Lung (tissue), 12 donors: ENCODE data around the gene FAM180A. TPM values are rescaled to one million over a fixed set of nuclear protein-coding genes. Genes with fewer than 3 reads are reported as not detected.

ENCODE experiments used
- ATAC-seq: fragments of 200-7000 bp; cut with Tn5 transposase; one replicate; pipeline ENCODE4 v1.9.1; 2020; ENCODE audit warnings: moderate number of reproducible peaks; ENCODE audit not compliant: insufficient read depth, low FRiP score
- DNase-seq, 3 donors: peaks; one replicate each; pipeline ENCODE4 v3.0.0-alpha.2; 2013 to 2017
- H3K27ac ChIP-seq, 2 donors: one replicate each; pipeline ENCODE4 v1.5.1; 2013; ENCODE audit warnings: mild to moderate bottlenecking in 2 of 2, moderate library complexity in 2 of 2, control low read depth in 1 of 2, inconsistent platforms in 1 of 2, low read depth in 1 of 2, low read length in 1 of 2
- H3K27me3 ChIP-seq, 3 donors: one replicate each; pipeline ENCODE4 v1.5.1; 2013; ENCODE audit warnings: low read length in 2 of 3; ENCODE audit not compliant: control insufficient read depth in 3 of 3, insufficient read depth in 3 of 3
- H3K36me3 ChIP-seq, 4 donors: one replicate each; pipeline ENCODE4 v1.5.1; 2013; ENCODE audit warnings: low read length in 4 of 4, mild to moderate bottlenecking in 1 of 4, moderate library complexity in 1 of 4; ENCODE audit not compliant: control insufficient read depth in 4 of 4, insufficient read depth in 4 of 4
- H3K4me1 ChIP-seq, 5 donors: one replicate each; pipeline ENCODE4 v1.5.1; 2013; ENCODE audit warnings: low read length in 5 of 5, mild to moderate bottlenecking in 2 of 5, moderate library complexity in 1 of 5; ENCODE audit not compliant: control insufficient read depth in 5 of 5, insufficient read depth in 5 of 5
- H3K4me3 ChIP-seq: one replicate; pipeline ENCODE4 v1.5.1; 2013; ENCODE audit warnings: mild to moderate bottlenecking, control low read depth, moderate library complexity
- H3K9ac ChIP-seq, 2 donors: one replicate each; pipeline ENCODE4 v1.5.1; 2013; ENCODE audit warnings: low read length in 2 of 2, control low read depth in 1 of 2; ENCODE audit not compliant: insufficient read depth in 1 of 2
- H3K9me3 ChIP-seq, 4 donors: one replicate each; pipeline ENCODE4 v1.5.1; 2013; ENCODE audit warnings: low read length in 3 of 4, mild to moderate bottlenecking in 1 of 4, moderate library complexity in 1 of 4; ENCODE audit not compliant: control insufficient read depth in 4 of 4, insufficient read depth in 3 of 4
- CTCF ChIP-seq: IDR thresholded peaks from 2 replicates; pipeline ENCODE4 v1.5.1; 2012; ENCODE audit warnings: mild to moderate bottlenecking; ENCODE audit errors: control extremely low read depth, extremely low read depth
- WGBS, 2 donors: extraction: QIAGEN DNeasy Blood & Tissue Kit; methylation state at CpG; one replicate each; pipeline ENCODE4 v1.1.7; 2013; 5-methylcytosine and 5-hydroxymethylcytosine counted together
- polyA plus RNA-seq, 2 donors: library from polyadenylated mRNA; stranded (reverse); fragments of 200-250 nt; gene quantifications; one replicate each; pipeline ENCODE4 v1.2.1, GENCODE V29; 2013
- total RNA-seq, 2 donors: library from RNA; depleted of rRNA in 1 of 2; stranded (reverse); fragments of >200 nt in 1 of 2; gene quantifications; one replicate each; pipeline ENCODE4 v1.2.1, GENCODE V29; 2014 to 2021
- donor health status: control.
- donor health status: control.
- donor health status: Bipolar disorder and iron deficiency.
- donor health status: healthy.
- donor health status: DM: yes; HTN: yes; CAD: no.

The FAM180A gene
- total and polyA plus RNA-seq, 4 donors = 0.18 to 2.1 (median 1.3) TPM

GRCh38 chr7:135731131-135731530 lies 17.5 kb downstream of the FAM180A start:
- Histone ChIP-seq H3K27ac (no peak overlapping the region), H3K4me3 (no peak overlapping the region), H3K9me3 (no peaks in the 10 kb centered on the region), H3K36me3 (no peaks in the 10 kb centered on the region), H3K27me3 (no peaks in the 10 kb centered on the region), H3K4me1 (no peaks in the 10 kb centered on the region), H3K9ac (no peak overlapping the region)
- ATAC-seq (no peak), DNase-seq (no peak)
- 91 to 95% methylated on average over 4 of the region's 4 CpGs for WGBS, 2 donors
- TF ChIP-seq CTCF = no peak

GRCh38 chr7:135729230-135729629 lies 19.4 kb downstream of the FAM180A start:
- WGBS, 2 donors = 81 to 85% methylated on average over 5 of the region's 5 CpGs
- Histone ChIP-seq H3K4me3 (no peak overlapping the region), H3K9me3 (no peaks in the 10 kb centered on the region), H3K9ac (no peak overlapping the region), H3K27ac (no peak overlapping the region), H3K36me3 (no peaks in the 10 kb centered on the region), H3K4me1 (peaks cover 0 to 4% (median 0%) of the 10 kb centered on the region in 5 donors), H3K27me3 (no peaks in the 10 kb centered on the region)
- DNase-seq (no peak), ATAC-seq (no peak)
- TF ChIP-seq CTCF = no peak

GRCh38 chr7:135728136-135728669 lies 20.4 kb downstream of the FAM180A start, which contains the start of gene SLC13A4:
Gene SLC13A4, minus strand, starts transcription at chr7:135728186. Its CDS starts 690 bp downstream, at chr7:135727496.
- Histone ChIP-seq H3K9me3 (no peaks in the 10 kb centered on the region), H3K4me1 (peaks cover 0 to 4% (median 0%) of the 10 kb centered on the region in 5 donors), H3K27ac (no peak within 1 kb of the TSS), H3K4me3 (no peak within 1 kb of the TSS), H3K27me3 (no peaks in the 10 kb centered on the region), H3K9ac (no peak within 1 kb of the TSS), H3K36me3 (no peaks in the 10 kb centered on the region)
- no peak for TF ChIP-seq CTCF
- 91 to 93% methylated on average over 11 of the region's 11 CpGs for WGBS, 2 donors
- DNase-seq = no peak
- no peak for ATAC-seq
